Measurements from ENCODE around the gene TEC. TPM values are rescaled to one million over a fixed set of nuclear protein-coding genes. Genes with fewer than 3 reads are reported as not detected.
"Not testable (repeated sequence)": the region's sequence is repeated elsewhere in the genome, so short reads cannot be mapped to it uniquely, and the experiment has no call there.

The TEC gene
- total RNA-seq: 1 to 10 TPM; 3.2 to 4.6 TPM
- long read RNA-seq, donor 1: 0 reads
- long read RNA-seq, donor 2, partial matches to known transcripts: 0 of 1 reads
- long read RNA-seq, donor 2, other reads (novel, unspliced or antisense): 1 of 1 reads

- intact Hi-C loops (cut with DNase I): no loop called here
- peak; percentile 90 for DNase-seq (ENCODE audit: low spot score)
These were observed at the start of gene TEC for GRCh38 chr4:48268956-48269860. Gene TEC, minus strand, starts transcription at chr4:48269838. Its CDS starts 41,224 bp downstream, at chr4:48228614.

GRCh38 chr4:48315728-48316630 lies 46.3 kb upstream of the TEC start:
- intact Hi-C loops (cut with DNase I): no loop called here
- no peak for DNase-seq (ENCODE audit: low spot score)

GRCh38 chr4:48314746-48315145 lies 45.1 kb upstream of the TEC start:
- DNase-seq (ENCODE audit: low spot score); intact Hi-C loops (cut with DNase I): not testable (repeated sequence)

GRCh38 chr4:48311896-48312295 lies 42.3 kb upstream of the TEC start:
- no peak for DNase-seq (ENCODE audit: low spot score)
- intact Hi-C loops (cut with DNase I): no loop called here

GRCh38 chr4:48308901-48309300 lies 39.3 kb upstream of the TEC start:
- intact Hi-C loops (cut with DNase I): no loop called here
- DNase-seq (ENCODE audit: low spot score): no peak

- intact Hi-C loops (cut with DNase I): no loop called here
These were observed 37.9 kb upstream of the TEC start for GRCh38 chr4:48307528-48307927.

GRCh38 chr4:48305508-48305907 lies 35.9 kb upstream of the TEC start:
- intact Hi-C loops (cut with DNase I): no loop called here

More at GRCh38 chr4:48307528-48307927, 37.9 kb upstream of the TEC start:
- DNase-seq (ENCODE audit: low spot score): no peak

GRCh38 chr4:48300004-48300403 lies 30.4 kb upstream of the TEC start:
- intact Hi-C loops (cut with DNase I): no loop called here

More at GRCh38 chr4:48305508-48305907, 35.9 kb upstream of the TEC start:
- no peak for DNase-seq (ENCODE audit: low spot score)

GRCh38 chr4:48299560-48299959 lies 29.9 kb upstream of the TEC start:
- intact Hi-C loops (cut with DNase I): no loop called here

More at GRCh38 chr4:48300004-48300403, 30.4 kb upstream of the TEC start:
- DNase-seq (ENCODE audit: low spot score): no peak

GRCh38 chr4:48297256-48297846 lies 27.7 kb upstream of the TEC start:
- DNase-seq (ENCODE audit: low spot score): no peak
- intact Hi-C loops (cut with DNase I): no loop called here

More at GRCh38 chr4:48299560-48299959, 29.9 kb upstream of the TEC start:
- DNase-seq (ENCODE audit: low spot score): no peak

GRCh38 chr4:48296365-48296764 lies 26.7 kb upstream of the TEC start:
- no peak for DNase-seq (ENCODE audit: low spot score)
- intact Hi-C loops (cut with DNase I): no loop called here

GRCh38 chr4:48295116-48295515 lies 25.5 kb upstream of the TEC start:
- DNase-seq (ENCODE audit: low spot score): no peak

GRCh38 chr4:48292218-48292790 lies 22.7 kb upstream of the TEC start:
- DNase-seq (ENCODE audit: low spot score); intact Hi-C loops (cut with DNase I): not testable (repeated sequence)

More at GRCh38 chr4:48295116-48295515, 25.5 kb upstream of the TEC start:
- intact Hi-C loops (cut with DNase I): no loop called here

GRCh38 chr4:48290146-48290772 lies 20.6 kb upstream of the TEC start:
- intact Hi-C loops (cut with DNase I): no loop called here
- no peak for DNase-seq (ENCODE audit: low spot score)

GRCh38 chr4:48286060-48286459 lies 16.4 kb upstream of the TEC start:
- intact Hi-C loops (cut with DNase I): not testable (repeated sequence)

GRCh38 chr4:48285640-48286039 lies 16.0 kb upstream of the TEC start:
- DNase-seq (ENCODE audit: low spot score); intact Hi-C loops (cut with DNase I): not testable (repeated sequence)

More at GRCh38 chr4:48286060-48286459, 16.4 kb upstream of the TEC start:
- not testable (repeated sequence) for DNase-seq (ENCODE audit: low spot score)

GRCh38 chr4:48275686-48276085 lies 6.0 kb upstream of the TEC start:
- DNase-seq (ENCODE audit: low spot score): no peak
- intact Hi-C loops (cut with DNase I): no loop called here

GRCh38 chr4:48275247-48275646 lies 5.6 kb upstream of the TEC start:
- no peak for DNase-seq (ENCODE audit: low spot score)
- intact Hi-C loops (cut with DNase I): no loop called here
